ENCODE measurements around the gene SLFN5. TPM values are rescaled to one million over a fixed set of nuclear protein-coding genes. Genes with fewer than 3 reads are reported as not detected.

SLFN5 gene
- total RNA-seq, 4 donors from 2014 or later: 21.2 to 22.4 (median 21.6) TPM

DNA sequence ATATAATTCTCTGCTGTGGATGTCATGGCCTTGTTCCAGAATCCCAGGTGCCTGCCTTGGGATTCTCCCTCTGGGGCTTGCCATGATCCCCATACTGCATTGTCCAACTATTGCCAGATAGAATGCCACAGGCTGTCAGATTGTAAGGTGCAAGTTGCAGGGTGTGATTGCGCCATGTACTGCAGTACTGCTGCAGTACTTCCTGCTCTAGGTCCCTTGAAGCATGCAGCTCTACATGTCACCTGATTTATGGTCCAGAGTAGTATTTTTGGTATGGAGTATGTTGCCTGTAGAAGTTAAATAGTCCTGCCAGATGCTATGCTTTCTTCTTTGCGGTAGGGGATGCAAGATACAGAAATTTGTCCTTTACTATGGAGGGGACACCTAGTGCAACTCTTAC lies 7.0 kb upstream of the SLFN5 start:
- 61 to 92% methylated on average over 2 of the region's 2 CpGs for WGBS, 2 donors
- no peak overlapping the region for H3K27ac ChIP-seq
- H3K4me1 ChIP-seq: peaks cover 0 to 6% (median 0%) of the 10 kb centered on the region in 4 donors
- no peaks in the 10 kb centered on the region for H3K27me3 ChIP-seq
- no peak overlapping the region for H3K4me3 ChIP-seq
- DNase-seq (ENCODE audit: low spot score in 2 of 2): no peak
- H3K36me3 ChIP-seq: no peaks in the 10 kb centered on the region
- TF ChIP-seq EP300 (IDR thresholded peaks at IDR 0.05) (no peak), POLR2A (IDR thresholded peaks at IDR 0.05) (no peak), CTCF (IDR thresholded peaks at IDR 0.05) (no peak)
- H3K9me3 ChIP-seq: peaks cover 0 to 6% (median 0%) of the 10 kb centered on the region in 4 donors

DNA sequence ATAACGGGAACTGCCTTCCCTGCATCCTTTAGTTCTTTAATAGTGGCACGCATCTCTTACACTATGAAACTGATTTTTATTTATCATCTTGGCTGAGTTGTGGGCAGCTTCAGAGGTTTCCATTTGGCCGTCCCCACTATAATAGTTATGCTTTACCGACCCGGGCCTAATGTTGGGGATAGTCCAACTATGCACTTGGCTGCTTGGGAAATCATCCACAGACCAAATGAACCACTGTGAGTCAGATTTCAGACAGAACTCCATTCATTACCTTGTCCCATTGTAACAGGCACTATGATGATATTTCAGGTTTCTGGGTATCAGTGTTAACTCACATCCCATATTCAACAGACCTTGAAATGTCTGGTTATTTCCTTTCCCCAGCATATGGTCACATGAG lies 6.1 kb upstream of the SLFN5 start:
- no peaks in the 10 kb centered on the region for H3K27me3 ChIP-seq
- H3K9me3 ChIP-seq: peaks cover 0 to 6% (median 0%) of the 10 kb centered on the region in 4 donors
- H3K36me3 ChIP-seq: no peaks in the 10 kb centered on the region
- TF ChIP-seq POLR2A (IDR thresholded peaks at IDR 0.05) (no peak), EP300 (IDR thresholded peaks at IDR 0.05) (no peak), CTCF (IDR thresholded peaks at IDR 0.05) (no peak)
- H3K4me1 ChIP-seq: peaks cover 0 to 14% (median 2%) of the 10 kb centered on the region in 4 donors
- H3K27ac ChIP-seq: no peak overlapping the region
- DNase-seq (ENCODE audit: low spot score in 2 of 2): no peak
- no peak overlapping the region for H3K4me3 ChIP-seq
- 70 to 94% methylated on average over 5 of the region's 5 CpGs for WGBS, 2 donors

DNA sequence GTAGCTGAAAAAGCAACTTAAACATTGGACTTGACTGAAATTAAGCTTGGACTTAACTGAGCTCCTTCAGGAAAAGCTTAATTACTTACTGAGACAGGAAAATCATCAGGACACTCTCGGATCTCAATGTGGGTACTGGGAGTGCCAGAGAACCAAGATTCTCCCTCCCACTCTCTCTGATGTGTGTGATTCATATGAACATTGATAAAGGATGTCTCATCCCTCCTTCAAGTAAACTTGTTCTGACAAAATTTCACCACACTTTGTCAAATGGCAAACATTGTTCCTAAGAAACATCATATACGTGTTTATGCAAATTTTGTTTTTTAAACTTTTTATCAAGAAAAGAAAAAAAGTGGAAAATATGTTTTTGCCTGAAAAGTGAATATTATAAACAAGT lies 4.1 kb upstream of the SLFN5 start:
- no peaks in the 10 kb centered on the region for H3K27me3 ChIP-seq
- peaks cover 0 to 6% (median 0%) of the 10 kb centered on the region in 4 donors for H3K9me3 ChIP-seq
- no peak overlapping the region for H3K4me3 ChIP-seq
- no peaks in the 10 kb centered on the region for H3K36me3 ChIP-seq
- 56 to 67% methylated on average over 2 of the region's 2 CpGs for WGBS, 2 donors
- TF ChIP-seq EP300 (IDR thresholded peaks at IDR 0.05): no peak
- no peak for TF ChIP-seq CTCF (IDR thresholded peaks at IDR 0.05)
- no peak for TF ChIP-seq POLR2A (IDR thresholded peaks at IDR 0.05)
- peaks cover 0 to 19% (median 4%) of the 10 kb centered on the region in 4 donors for H3K4me1 ChIP-seq
- no peak for DNase-seq (ENCODE audit: low spot score in 2 of 2)
- no peak overlapping the region for H3K27ac ChIP-seq

- no peak for DNase-seq (ENCODE audit: low spot score in 2 of 2)
- peaks cover 0 to 6% (median 0%) of the 10 kb centered on the region in 4 donors for H3K9me3 ChIP-seq
- WGBS, 2 donors: 55 to 64% methylated on average over 4 of the region's 4 CpGs
- H3K4me3 ChIP-seq: no peak overlapping the region
- no peak overlapping the region for H3K27ac ChIP-seq
- no peaks in the 10 kb centered on the region for H3K27me3 ChIP-seq
- peaks cover 0 to 29% (median 12%) of the 10 kb centered on the region in 4 donors for H3K4me1 ChIP-seq
- TF ChIP-seq CTCF (IDR thresholded peaks at IDR 0.05) (no peak), EP300 (IDR thresholded peaks at IDR 0.05) (no peak)
- H3K36me3 ChIP-seq: no peaks in the 10 kb centered on the region
Measured at GRCh38 chr17:35239823-35240222, 3.0 kb upstream of the SLFN5 start.

- H3K36me3 ChIP-seq: no peaks in the 10 kb centered on the region
- 97 to 98% methylated on average over 8 of the region's 8 CpGs for WGBS, 2 donors
Measured at GRCh38 chr17:35240861-35241260, 2.0 kb upstream of the SLFN5 start.

More at GRCh38 chr17:35240861-35241260, 2.0 kb upstream of the SLFN5 start:
- H3K4me3 ChIP-seq: no peak overlapping the region
- peaks cover 0 to 39% (median 21%) of the 10 kb centered on the region in 4 donors for H3K4me1 ChIP-seq
- DNase-seq (ENCODE audit: low spot score in 2 of 2): no peak
- H3K27me3 ChIP-seq: no peaks in the 10 kb centered on the region
- no peak overlapping the region for H3K27ac ChIP-seq
- TF ChIP-seq EP300 (IDR thresholded peaks at IDR 0.05) (no peak), CTCF (IDR thresholded peaks at IDR 0.05) (no peak), POLR2A (IDR thresholded peaks at IDR 0.05) (no peak)
- peaks cover 0 to 2% (median 0%) of the 10 kb centered on the region in 4 donors for H3K9me3 ChIP-seq
